ENCODE results near the gene ABHD17C. TPM values are rescaled to one million over a fixed set of nuclear protein-coding genes. Genes with fewer than 3 reads are reported as not detected.

Gene ABHD17C
- polyA plus RNA-seq, 2 of the 4 experiments (the other 2 are of a cell fraction), result 14.0 to 23.7 TPM

GRCh38 chr15:80789796-80790195, 94.7 kb downstream of the ABHD17C start:
- ChIA-PET POLR2A (no interaction called here), CTCF (interaction anchor here (0.7 to 1.7 kb wide), 7 partner anchors 11 to 477 kb away, joined by 3 to 10 read pairs (median 4); partner anchors contain the start of gene CEMIP)
- no peak for FAIRE-seq
- no peak for DNase-seq (ENCODE audit: low read depth in 1 of 2, low spot score in 1 of 2)
- Histone ChIP-seq H3K9me3 (no peaks in the 10 kb centered on the region), H3K4me2 (no peak overlapping the region), H3K4me3 (no peak overlapping the region), H3K27ac (no peak overlapping the region), H3K4me1 (no peaks in the 10 kb centered on the region)
- no peak for ATAC-seq
- 35% methylated on average over 4 of the region's 4 CpGs for WGBS (ENCODE audit: missing lambda C conversion rate)
- TF ChIP-seq ZFP36 (IDR thresholded peaks at IDR 0.05; ENCODE audit: borderline replicate concordance, partially characterized antibody), result no peak
- TF ChIP-seq POLR2AphosphoS2 (conservative IDR thresholded peaks at IDR 0.05; ENCODE audit: low read length), result no peak
- no peak for TF ChIP-seq ELK1 (IDR thresholded peaks at IDR 0.05; ENCODE audit: low read depth, low read length)
- TF ChIP-seq USF2 (IDR thresholded peaks at IDR 0.05), result no peak
- no peak for TF ChIP-seq CTCF (IDR thresholded peaks at IDR 0.05)
- TF ChIP-seq BHLHE40 (IDR thresholded peaks at IDR 0.05; ENCODE audit: low read depth, low read length), result no peak
- no peak for TF ChIP-seq HDAC2 (IDR thresholded peaks at IDR 0.05)

- TF ChIP-seq PBX3 (IDR thresholded peaks at IDR 0.05) (no peak), POLR2AphosphoS2 (conservative IDR thresholded peaks at IDR 0.05; ENCODE audit: low read length) (no peak), JUNB (IDR thresholded peaks at IDR 0.05) (no peak), ZFP36 (IDR thresholded peaks at IDR 0.05; ENCODE audit: borderline replicate concordance, partially characterized antibody) (no peak), POLR2A (IDR thresholded peaks at IDR 0.05; ENCODE audit: low read length) (no peak), HDAC2 (IDR thresholded peaks at IDR 0.05) (no peak), CBX8 (IDR thresholded peaks at IDR 0.05) (no peak), ZNF302 (CRISPR knock-in tag; IDR thresholded peaks at IDR 0.05) (no peak), MAFK (IDR thresholded peaks at IDR 0.05; ENCODE audit: partially characterized antibody) (no peak), E2F6 (IDR thresholded peaks at IDR 0.05; ENCODE audit: borderline replicate concordance, low read depth) (no peak), HOXB5 (CRISPR knock-in tag; IDR thresholded peaks at IDR 0.05) (no peak), GATA3 (IDR thresholded peaks at IDR 0.05; ENCODE audit: borderline replicate concordance) (no peak), CBX2 (IDR thresholded peaks at IDR 0.05; ENCODE audit: borderline replicate concordance, low read depth) (no peak), REST (IDR thresholded peaks at IDR 0.05) (no peak)
- DNase-seq (ENCODE audit: low read depth in 1 of 2, low spot score in 1 of 2) (no peak), ATAC-seq (no peak), FAIRE-seq (no peak)
- POLR2A ChIA-PET, result no interaction called here
- Histone ChIP-seq H3K27ac (no peak overlapping the region), H3K4me3 (no peak overlapping the region), H3K4me1 (no peaks in the 10 kb centered on the region), H3K9me3 (no peaks in the 10 kb centered on the region), H3K4me2 (no peak overlapping the region)
- CTCF ChIA-PET, result interaction anchor here (1.0 to 1.7 kb wide), 6 partner anchors 11 to 476 kb away, joined by 3 to 10 read pairs (median 4); partner anchors contain the start of gene CEMIP
- WGBS (ENCODE audit: missing lambda C conversion rate), result 69% methylated on average over 5 of the region's 5 CpGs
These were observed 95.1 kb downstream of the ABHD17C start for GRCh38 chr15:80790236-80790635.

All from A549 (cell line).